HG03045 (cell line): ENCODE results near the gene NFIC.

Experiments used
- ATAC-seq: cut with Tn5 transposase; IDR thresholded peaks from one replicate; pipeline ENCODE4 v1.9.1; 2021; ENCODE audit warnings: mild to moderate bottlenecking, moderate library complexity; ENCODE audit not compliant: unreplicated experiment

Gene NFIC

DNA sequence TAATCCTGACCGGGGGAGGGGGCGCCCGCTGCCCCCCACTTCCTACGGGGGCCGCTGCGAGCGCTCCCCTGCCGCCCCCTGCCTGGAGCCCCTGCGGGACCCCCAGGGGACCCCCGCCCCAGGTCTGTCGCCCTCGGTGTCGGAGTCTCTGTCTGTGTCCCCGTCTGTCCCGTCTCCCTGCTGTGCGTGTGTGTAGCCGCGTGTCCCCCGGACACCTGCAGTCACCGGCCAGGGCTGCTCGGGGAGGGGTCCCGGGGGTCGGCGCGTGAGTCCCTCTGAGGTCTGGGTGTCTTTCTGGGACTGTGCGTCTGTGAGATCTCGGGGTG lies 7.7 kb upstream of the NFIC start:
- no peak for ATAC-seq

DNA sequence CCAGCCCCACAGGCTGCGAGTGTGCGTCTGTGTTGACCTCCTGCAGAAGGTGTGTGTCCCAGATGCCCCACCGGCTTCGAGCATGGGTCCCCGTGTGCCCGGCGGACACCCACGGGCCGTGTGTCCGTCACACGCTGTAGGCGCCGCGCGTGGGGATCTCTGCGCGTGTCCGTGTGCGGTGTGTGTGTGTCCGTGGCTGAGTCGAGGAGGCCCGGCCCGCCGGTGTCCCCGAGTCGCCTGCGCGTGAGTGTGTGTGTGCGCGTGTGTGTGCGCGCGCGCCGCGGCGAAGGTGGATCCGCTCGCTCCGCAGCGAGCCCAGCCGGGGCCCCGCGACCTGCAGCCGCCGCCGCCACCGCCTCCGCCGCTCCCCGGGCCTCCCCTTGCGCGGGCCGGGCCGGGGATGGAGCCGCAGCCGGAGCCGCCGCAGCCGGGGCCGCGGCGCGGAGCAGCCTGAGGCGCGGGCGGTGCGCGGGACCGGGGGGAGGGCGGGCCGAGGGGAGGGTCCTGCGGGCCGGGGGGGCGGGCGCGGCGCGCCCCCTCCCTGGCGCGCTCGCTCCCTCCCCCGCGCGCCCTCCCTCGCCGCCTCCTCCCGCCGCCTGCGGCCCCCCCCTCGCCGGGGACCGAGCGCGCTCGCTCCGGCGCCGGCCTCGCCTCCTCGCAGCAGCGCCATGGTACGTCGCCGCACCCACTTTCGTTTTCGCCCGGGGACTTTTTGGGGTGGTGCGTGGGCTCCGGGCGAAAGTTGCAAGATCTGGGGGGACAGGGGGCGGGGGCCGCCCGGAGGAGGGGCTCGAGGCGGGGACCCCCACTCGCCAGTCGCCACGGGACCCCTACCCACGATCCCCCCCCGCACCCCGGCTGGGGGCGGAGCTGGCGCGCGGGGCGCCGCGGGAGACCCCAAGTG lies 7.1 kb upstream of the NFIC start:
- ATAC-seq, result no peak

DNA sequence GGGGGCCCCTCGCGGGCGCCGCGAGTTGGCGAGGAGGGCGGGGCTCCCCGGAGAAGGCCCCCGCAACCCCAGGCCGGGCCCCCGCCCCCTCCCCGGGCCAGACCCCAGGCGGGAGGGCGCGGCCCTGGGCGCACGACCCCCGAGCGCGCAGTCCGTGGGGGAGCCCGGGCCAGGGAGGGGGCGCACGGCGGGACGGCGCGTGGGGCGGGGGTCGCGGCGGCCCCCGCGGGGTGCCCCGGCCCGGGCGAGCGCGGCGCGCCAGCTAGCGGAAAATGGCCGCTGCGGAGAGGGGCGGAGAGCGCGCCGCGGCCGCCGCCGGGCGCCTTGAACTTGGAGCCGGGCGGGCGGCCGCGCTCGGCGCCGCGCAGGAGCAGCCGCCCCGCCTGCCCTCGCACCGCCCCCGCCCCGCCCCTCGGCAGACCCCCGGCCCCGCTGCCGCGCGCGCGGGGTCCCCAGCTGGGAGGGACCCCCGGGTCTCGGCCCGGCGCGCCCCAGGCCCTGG lies 6.4 kb upstream of the NFIC start:
- no peak for ATAC-seq

DNA sequence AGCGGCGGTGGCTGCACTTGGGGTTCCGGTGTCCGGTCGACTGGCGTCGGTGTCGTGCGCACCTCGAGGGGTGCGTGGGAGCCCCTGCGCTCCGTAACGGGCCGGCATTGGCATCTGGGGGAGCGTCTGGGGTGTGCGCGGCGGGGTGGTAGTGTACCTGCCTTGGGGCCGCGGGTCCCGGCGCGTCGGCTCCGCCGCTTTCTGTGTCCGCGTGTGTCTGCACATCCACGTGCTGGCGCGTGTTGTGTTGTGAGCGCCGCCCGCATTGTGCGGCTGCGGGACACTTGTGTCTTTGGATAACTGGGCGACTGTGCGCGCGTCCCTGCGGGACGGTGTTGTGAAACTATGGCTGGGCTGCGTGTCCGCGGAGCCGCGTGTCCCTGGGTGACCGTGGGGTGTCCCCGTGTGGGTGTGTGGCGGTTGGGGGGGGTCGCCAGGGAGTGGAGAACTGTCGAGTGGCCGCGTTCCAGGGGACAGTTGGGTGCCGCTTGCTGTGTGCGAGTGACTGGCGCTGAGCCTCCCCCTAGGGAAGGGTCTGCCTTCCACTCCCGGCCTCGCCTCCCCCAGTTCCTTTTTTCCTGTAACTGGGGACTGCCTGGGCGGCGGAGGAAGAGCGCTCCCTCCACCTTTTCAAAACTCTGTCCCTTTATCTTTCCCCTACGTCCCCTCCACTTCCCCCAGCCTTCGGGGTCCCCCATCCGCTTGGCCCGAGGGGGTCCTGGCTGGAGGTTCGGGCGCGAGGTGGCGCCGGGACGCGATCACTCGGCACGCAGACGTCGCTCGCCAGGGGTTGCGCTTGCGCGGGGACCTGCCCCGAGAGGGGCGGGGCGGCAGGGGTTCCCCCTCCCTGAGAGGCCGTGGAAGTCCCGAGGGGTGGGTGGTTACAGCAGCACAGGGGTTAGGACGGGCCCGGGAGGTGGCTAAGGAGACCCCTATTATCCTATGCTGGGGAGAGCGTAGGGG lies 5.7 kb upstream of the NFIC start:
- ATAC-seq, result no peak

DNA sequence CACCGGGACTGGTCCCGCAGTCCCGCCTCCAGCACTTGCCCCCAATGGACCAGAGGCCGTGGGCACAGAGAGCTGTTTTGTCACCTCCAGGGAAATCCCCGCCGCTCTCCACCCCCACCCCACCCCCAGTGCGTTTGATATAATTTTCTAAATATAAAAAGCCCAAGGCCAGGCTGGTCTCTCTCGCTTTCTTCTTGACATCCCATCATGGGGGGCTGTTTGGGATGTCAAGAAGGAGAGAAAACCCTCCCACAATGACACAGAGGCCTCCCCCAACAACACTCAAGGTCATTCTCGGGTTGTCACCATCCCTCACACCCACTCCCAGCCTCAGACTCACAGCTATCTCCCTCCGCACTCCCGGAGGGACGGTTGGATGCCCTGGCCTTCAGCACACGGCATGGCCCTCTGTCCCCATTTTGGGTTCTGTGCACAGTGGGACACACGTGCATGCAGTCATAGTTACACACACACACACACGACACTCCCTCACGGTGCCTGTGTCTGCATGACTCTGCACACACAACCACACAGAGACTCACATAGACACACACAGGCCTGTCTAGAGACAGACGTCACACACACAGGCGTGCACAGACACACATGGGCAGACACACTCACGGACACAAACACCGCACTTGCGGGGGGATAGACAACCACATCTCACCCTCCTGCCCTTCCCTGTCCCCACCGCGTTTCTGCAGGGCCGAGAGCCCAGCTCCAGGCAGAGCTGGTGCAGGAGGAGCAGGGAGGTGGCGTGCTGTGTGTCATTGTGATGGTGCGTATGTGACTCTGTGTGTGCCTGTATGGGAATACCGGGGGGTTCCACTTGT lies 4.8 kb upstream of the NFIC start:
- no peak for ATAC-seq

DNA sequence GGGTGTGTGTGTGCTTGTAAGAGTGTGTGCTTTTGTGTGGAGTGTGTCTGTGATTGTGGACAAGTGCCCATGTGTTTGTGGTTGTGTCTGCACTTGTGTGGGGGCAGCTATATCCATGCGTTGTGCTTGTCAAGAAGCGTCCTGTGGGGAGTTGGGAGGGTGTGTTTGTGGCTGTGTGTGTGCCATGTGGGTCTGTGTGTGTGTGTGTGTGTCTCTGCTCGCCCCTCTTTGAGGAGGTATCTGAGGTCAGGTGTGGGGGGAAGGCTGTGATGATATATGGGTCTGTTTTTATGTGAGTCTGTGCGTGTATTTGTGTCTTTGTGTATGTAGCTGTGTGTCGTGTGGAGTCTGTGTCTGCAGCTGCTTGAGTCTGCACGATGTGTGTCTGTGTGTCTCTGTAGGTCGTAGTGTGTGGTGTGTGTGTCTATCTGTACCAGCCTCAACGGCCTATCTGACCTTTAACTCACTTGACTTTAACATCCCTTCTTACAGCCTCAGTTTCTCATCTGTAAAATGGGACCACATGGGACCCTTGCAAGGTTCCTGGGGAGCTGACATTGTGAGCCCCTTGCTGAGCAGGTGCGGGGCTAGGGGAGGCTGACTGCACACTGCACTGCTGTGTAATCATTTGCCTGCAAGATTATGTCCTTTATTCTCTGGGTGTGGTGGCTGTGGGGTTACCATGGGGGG lies 4.0 kb upstream of the NFIC start:
- no peak for ATAC-seq

DNA sequence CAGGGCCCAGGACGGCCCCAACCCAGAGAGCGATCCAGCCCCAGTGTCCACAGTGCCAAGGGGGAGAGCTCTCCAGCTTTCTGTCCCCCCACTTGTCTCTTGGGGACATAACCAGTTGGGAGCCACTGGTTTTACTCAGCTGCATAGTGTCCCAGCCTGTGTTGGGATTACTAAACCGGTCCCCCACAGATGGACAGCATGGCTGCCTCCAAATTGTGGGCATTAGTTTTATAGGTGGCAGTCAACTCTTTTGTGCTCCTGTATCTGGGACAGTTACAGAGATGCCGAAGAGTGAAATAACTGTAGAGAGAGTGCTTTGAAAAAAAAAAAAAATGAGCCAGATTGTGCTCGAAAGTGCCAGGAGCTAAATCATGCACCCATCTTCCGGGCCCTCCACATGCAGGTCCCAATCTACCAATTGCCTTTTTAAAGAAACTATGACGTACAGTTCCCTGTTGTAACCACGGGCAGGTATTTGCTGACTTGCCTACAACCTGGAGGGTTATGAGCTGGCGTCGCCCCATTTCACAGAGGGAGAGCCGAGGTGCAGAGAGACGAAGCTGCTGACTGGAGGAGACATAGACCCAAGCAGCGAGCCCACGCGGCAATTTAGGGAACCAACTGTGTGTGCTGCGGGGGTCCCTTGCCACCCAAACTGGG lies 2.4 kb upstream of the NFIC start:
- no peak for ATAC-seq

DNA sequence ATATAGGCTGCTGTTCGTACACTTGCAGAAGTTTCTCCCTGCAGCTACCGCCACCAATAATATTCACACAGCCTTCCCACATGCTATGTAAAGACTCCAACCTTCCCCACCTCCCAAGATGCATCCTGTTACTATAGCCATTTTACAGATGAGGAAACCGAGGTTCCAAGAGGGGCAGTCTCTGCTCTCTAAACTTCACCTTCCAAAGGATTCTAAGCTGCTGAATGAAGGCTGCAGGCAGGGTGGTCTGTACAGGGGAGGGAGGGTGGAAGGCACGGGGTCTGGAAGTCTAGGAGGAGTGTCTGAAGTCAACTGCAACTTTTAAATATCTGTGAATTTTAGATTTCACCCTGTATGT lies 1.9 kb upstream of the NFIC start:
- no peak for ATAC-seq

DNA sequence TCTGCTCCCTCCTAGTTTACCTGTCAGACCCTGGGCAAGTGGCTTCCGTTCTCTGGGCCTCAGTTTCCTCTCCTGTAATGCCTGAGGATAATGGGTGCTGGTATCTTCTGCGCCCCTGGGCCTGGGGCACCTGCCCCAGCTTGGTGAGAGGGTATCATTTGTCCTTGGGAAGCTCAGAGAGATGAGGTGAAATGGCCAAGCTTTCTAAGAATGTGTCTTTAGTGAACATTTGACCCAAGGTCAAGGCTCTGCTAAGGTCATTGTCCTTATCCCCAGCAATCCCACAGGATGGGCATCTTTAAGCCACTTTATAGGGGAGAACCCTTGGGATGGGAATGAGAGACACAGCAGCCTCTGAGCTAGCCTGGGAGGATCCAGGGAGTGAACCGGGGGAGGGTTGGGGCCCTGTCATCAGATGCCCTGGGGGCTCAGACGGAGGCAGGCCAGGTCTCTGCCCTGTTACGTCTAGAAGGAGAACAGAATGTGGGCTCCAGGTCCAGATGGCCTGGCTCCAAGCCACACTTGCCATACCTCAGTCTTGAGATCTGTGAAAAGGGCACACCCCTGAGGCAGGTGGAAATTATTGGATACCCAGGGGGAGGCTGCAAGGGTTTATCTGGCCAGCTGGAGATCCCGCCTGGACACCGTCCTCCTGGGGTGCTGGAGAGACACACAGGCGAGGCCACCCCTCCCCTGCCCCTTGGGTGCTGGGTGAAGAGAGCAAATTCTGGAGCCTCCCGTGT lies 1.1 kb upstream of the NFIC start:
- ATAC-seq, result no peak

DNA sequence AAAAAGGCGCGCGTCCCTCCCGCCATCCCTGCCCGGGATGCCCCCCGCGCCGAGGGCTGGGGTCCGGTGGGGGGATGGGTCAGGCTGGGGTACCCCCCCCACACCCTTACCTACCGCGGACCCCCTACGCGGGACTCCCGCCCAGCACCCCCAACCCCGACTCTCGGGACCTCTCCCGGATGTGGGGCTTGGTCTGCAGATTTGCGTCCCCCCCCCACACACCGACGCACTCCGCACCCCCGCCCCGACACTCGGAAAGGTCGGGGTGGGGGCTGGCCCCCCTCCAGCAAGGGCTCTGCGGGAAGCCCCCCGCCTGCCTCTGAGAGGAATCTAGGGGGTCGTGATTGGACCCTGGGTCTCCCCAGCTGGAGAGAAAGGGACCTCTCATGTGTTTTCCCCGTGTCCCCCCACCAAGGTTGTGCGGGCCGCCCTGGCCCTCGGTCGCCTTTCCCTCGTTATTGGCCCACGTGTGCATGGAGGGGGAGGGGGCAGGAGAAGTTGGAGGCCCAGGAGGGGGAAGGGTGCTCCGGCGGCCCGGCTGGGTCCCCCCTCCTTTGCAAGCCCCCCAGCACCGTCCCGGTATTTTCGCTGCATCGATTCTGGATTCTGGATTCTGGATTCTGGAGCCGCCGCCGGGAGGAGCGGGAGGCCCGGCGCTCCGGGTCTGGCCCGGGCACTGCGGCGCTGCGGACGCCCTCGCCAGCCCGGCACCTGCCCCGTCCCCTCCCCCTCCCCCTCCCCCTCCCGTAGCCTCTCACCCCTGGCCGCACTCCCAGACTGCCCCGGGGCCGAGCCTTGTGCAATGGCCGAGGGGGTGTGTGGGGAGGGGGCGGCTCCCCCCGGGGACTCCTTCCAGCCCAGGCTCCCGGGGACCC lies 607 bp downstream of the NFIC start:
- ATAC-seq, result no peak

DNA sequence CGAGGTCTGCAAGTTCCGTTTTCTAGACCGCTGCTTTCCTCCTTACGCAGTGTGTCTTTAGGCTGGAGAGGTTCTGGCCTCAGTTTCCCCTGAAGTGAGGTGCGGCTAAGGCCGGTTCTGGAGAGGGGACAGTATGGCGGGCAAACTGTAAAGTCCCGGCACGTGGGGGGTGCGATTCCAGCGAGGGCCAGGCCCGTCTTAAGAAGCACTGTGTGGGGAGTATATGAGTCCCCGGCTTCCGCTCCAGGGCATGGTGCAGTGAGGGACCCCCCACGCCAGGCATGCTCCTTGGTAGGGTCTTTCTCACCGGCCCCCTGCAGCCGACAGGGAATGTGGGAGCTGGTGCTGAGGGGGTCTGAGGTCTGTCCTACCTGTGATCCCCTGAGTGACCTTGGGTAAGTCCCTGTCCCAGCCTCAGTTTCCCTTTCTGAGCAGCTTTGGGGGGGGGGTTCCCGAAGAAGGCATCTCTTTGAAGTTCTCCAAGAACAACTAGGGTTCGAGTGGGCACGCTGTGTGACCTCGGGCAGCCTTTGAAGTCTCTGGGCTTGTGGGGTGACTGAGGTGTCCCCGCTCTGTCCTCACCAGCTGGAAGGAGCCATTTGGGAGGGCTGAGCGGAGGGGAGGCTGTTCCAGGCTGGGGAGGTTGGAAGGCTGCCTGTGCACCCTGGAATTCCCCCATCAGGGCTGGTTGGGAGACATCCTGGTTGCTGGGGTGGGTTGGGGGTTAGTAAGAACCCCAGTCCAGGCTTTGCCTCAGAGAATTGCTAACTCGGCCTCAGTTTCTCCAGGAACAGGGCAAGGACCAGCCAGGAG lies 1.5 kb downstream of the NFIC start:
- ATAC-seq, result no peak

DNA sequence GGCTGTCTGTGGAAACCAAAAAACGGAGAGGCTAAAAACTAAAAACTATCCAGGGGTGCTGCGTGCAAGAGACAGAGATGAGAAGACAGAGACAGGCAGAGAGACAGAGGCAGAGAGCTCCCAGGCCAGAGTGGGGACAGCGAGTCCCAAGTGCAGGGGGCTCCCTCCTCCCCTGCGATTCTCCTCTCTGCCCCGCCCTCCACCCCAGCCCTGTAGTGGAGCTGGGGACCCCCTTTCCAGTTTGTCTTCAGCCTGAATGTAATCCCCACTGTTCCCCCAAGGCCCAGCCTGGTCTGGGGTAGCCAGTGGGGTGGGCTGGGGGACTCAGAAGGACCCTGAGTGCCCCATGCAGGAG lies 2.0 kb downstream of the NFIC start:
- no peak for ATAC-seq

DNA sequence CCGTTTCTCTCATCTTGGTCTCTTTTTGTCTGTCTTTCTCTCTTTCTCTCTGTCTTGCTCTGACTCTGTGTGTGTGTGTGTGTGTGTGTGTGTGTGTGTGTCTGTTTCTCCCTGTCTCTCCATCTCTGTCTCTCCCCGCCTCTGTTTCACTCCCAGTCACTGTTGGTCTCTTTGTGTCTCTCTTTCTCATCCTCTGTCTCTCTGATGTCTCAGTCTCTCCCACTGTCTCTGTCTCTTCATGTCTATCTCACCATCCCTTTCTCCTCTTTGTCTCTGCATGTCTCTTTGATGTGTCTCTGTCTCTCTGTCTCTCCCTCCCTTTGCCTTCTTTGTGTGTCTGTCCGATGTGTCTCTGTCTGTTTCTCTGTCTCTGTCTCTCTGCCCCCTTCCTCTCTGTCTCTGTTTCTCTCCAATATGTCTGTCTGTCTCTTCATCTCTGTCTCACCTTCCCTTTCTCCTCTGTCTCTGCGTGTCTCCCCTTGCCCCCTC lies 2.5 kb downstream of the NFIC start:
- ATAC-seq, result no peak

DNA sequence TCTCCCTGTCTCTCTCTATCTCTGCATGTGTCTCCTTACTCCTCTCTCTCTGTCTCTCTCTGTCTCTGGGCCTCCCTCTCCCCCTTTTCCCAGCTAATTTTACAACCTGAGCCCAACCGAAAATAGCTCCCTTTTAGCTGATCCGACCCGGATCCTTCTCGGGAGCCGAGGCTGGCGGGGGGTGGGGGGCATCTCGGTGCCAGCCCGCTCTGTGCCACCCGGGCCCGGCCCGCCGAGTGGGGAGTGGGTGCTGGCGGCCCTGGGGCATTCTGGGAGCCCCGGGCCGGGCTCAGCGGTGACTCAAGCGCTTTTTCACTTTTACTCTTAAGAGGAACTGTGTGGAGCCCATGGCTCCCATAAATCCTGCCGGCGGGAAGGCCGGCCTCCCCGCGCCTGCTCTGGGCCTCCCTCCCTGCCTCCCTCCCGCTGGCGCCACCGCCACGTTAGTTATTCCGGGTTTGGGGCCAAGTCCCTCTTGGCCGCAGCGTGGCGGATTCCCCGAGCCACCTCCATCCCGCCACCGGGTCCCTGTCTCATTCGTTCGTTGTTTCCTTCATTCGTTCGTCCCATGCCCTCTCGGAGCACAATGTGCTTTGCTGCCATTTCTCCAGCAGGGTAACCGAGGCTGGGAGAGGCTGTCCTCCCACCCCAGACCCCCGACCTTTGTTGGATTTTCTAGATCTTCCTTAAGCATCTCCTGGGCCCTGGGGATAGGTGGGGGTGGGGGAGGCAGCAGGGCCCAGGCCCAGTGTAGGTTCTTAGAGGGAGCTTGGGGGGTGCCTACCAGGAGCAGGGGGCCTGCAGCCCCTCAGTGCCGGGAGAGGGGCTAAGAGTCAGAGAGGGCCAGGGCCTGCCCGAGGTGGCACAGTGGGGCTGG lies 3.2 kb downstream of the NFIC start:
- ATAC-seq, result no peak

DNA sequence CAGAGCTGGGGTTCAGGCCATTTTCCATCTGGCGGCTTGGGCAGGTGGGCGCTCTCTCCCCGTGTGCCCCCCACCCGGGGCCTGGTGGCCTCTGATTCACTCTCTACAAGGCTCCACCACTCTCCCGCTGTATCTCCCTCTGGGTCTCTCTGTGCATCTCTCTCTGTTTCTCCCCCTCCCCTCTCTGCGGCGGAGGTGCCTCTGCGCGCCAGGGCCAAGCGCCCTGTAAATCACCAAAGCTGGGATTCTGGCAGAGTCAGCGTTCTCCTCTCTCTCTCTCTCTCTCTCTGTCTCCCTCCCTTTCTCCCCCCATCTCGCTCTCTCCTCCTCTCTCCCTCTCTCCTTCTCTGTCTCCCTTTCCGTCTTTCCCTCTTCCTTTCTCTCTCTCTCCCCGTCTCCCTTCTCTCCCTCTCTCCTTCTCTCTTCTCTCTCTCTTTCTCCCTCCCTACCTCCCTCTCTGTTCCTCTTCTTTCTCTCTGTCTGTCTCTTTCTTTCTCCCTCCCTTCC lies 3.9 kb downstream of the NFIC start:
- ATAC-seq, result no peak
